PC-9 (cell line): Measurements from ENCODE around the gene C1QBP. TPM values are rescaled to one million over a fixed set of nuclear protein-coding genes. Genes with fewer than 3 reads are reported as not detected.

Source experiments
- BruUV-seq: library from RNA; stranded (reverse); fragments of 400-500 nt; replicated peaks from 2 replicates; lab custom pipeline; 2021; lab: Mats Ljungman, UMichigan
- CTCF ChIA-PET: fragments of 300-600 bp; sonication (Branson Sonifier 250); formaldehyde crosslinking; loops from one replicate; lab custom pipeline; 2022; ENCODE audit warnings: antibody characterized with exemption; lab: Charles Lee
- POLR2A ChIA-PET: fragments of 300-600 bp; sonication (Branson Sonifier 250); formaldehyde crosslinking; loops from one replicate; lab custom pipeline; 2022; ENCODE audit warnings: antibody characterized with exemption; ENCODE audit not compliant: unreplicated experiment; lab: Charles Lee
- DNase-seq, 2 experiments: peaks; one replicate each; pipeline versions ENCODE4 v3.0.0 to v3.0.0-alpha.2; 2015 to 2022; ENCODE audit warnings: mixed read lengths in 1 of 2
- H2AFZ ChIP-seq: fragments of 200-600 bp; sonication (generic); 2 replicates; pipeline ENCODE4 v1.8.1; 2017; ENCODE audit warnings: antibody characterized with exemption
- H3F3A ChIP-seq: fragments of 200-600 bp; sonication (generic); 2 replicates; pipeline ENCODE4 v1.8.1; 2017; ENCODE audit warnings: antibody characterized with exemption, mild to moderate bottlenecking, low read depth; ENCODE audit not compliant: insufficient read depth
- H3K27ac ChIP-seq: fragments of 200-600 bp; sonication (generic); 2 replicates; pipeline ENCODE4 v1.6.1; 2016; ENCODE audit warnings: mixed run types
- H3K27me3 ChIP-seq: fragments of 200-600 bp; sonication (generic); 2 replicates; pipeline ENCODE4 v1.6.1; 2016; ENCODE audit warnings: low read depth, mixed run types; ENCODE audit not compliant: insufficient read depth
- H3K36me3 ChIP-seq: fragments of 200-600 bp; sonication (generic); 2 replicates; pipeline ENCODE4 v1.6.1; 2016; ENCODE audit warnings: low read depth, mixed run types
- H3K4me1 ChIP-seq: fragments of 200-600 bp; sonication (generic); replicated peaks from 2 replicates; pipeline ENCODE4 v1.6.1; 2016; ENCODE audit warnings: mixed run types; ENCODE audit not compliant: insufficient read depth
- H3K4me2 ChIP-seq: fragments of 200-600 bp; sonication (generic); 2 replicates; pipeline ENCODE4 v1.6.1; 2017; ENCODE audit warnings: mixed run types
- H3K4me3 ChIP-seq: fragments of 200-600 bp; sonication (generic); 2 replicates; pipeline ENCODE4 v1.6.1; 2016; ENCODE audit warnings: mixed run types
- H3K79me2 ChIP-seq: fragments of 200-600 bp; sonication (generic); 2 replicates; pipeline ENCODE4 v1.6.1; 2017; ENCODE audit warnings: low read depth, mixed run types
- H3K9me2 ChIP-seq: fragments of 200-600 bp; sonication (generic); 2 replicates; pipeline ENCODE4 v1.8.1; 2017; ENCODE audit warnings: mild to moderate bottlenecking; ENCODE audit not compliant: insufficient read depth
- H3K9me3 ChIP-seq: fragments of 200-600 bp; sonication (generic); 2 replicates; pipeline ENCODE4 v1.8.1; 2016; ENCODE audit warnings: low read depth; ENCODE audit not compliant: insufficient read depth
- H4K20me1 ChIP-seq: fragments of 200-600 bp; sonication (generic); 2 replicates; pipeline ENCODE4 v1.8.1; 2017; ENCODE audit not compliant: insufficient read depth
- CTCF ChIP-seq: fragments of 200-600 bp; sonication (generic); conservative IDR thresholded peaks from 2 replicates; pipeline ENCODE4 v1.6.1; 2017; ENCODE audit warnings: mixed run types, antibody characterized with exemption, mild to moderate bottlenecking, moderate library complexity
- EZH2 ChIP-seq: fragments of 200-600 bp; sonication (generic); IDR thresholded peaks from 2 replicates; pipeline ENCODE4 v1.8.0; 2017; ENCODE audit warnings: antibody characterized with exemption, low read depth
- intact Hi-C: fragments of 100-400 bp; cut with micrococcal nuclease; formaldehyde crosslinking; loops from one replicate; pipeline ENCODE4 v1.10.0; 2022; ENCODE audit not compliant: unreplicated experiment
- total RNA-seq: library from RNA; stranded (reverse); gene quantifications from 2 replicates; pipeline ENCODE4 v1.2.3, GENCODE V29; 2021

The C1QBP gene
- total RNA-seq, 1 experiment from 2014 or later: 230 TPM

GRCh38 chr17:5413682-5414081 lies 25.3 kb downstream of the C1QBP start:
- Histone ChIP-seq H4K20me1 (peaks cover 15% of the 10 kb centered on the region), H3K79me2 (peaks cover 76% of the 10 kb centered on the region), H3K4me2 (peak overlapping the region; percentile 64), H3K9me3 (no peaks in the 10 kb centered on the region), H3F3A (peaks cover 50% of the 10 kb centered on the region), H3K27ac (peak overlapping the region; percentile 94), H2AFZ (no peak overlapping the region), H3K4me1 (peaks cover 45% of the 10 kb centered on the region), H3K27me3 (no peaks in the 10 kb centered on the region), H3K9me2 (no peaks in the 10 kb centered on the region), H3K4me3 (0 out of 2 replicates have a peak overlapping the region, but pooled peaks have one; percentile 10), H3K36me3 (peaks cover 70% of the 10 kb centered on the region)
- DNase-seq: peak in 1 of 2 experiments; percentile 94
- intact Hi-C loops: loop anchor here (10.0 kb wide), 1 partner anchor 169 kb away; no protein-coding TSS in a partner anchor
- CTCF ChIA-PET: interaction anchor here (1.4 kb wide), 1 partner anchor 26 kb away, joined by 6 read pairs; the partner anchor contains the start of gene C1QBP
- TF ChIP-seq EZH2 (no peak), CTCF (no peak)
- BruUV-seq: no TSS peak
- POLR2A ChIA-PET: interaction anchor here (0.6 kb wide), 2 partner anchors 218 to 624 kb away, joined by 5 to 12 read pairs; no protein-coding TSS in a partner anchor

GRCh38 chr17:5410594-5411272 lies 28.2 kb downstream of the C1QBP start:
- BruUV-seq: no TSS peak
- CTCF ChIA-PET: no interaction called here
- peaks cover 49% of the 10 kb centered on the region for H3K79me2 ChIP-seq

GRCh38 chr17:5408186-5408585 lies 30.8 kb downstream of the C1QBP start:
- H3K36me3 ChIP-seq: peaks cover 87% of the 10 kb centered on the region
- no peak overlapping the region for H2AFZ ChIP-seq
- DNase-seq: no peak
- peaks cover 32% of the 10 kb centered on the region for H3K79me2 ChIP-seq
- CTCF ChIA-PET: no interaction called here
- intact Hi-C loops: no loop called here
- H3K9me3 ChIP-seq: no peaks in the 10 kb centered on the region
- H3K9me2 ChIP-seq: no peaks in the 10 kb centered on the region
- peaks cover 4% of the 10 kb centered on the region for H3K4me1 ChIP-seq
- H3K4me2 ChIP-seq: no peak overlapping the region
- POLR2A ChIA-PET: no interaction called here
- TF ChIP-seq CTCF (no peak), EZH2 (no peak)
- peaks cover 30% of the 10 kb centered on the region for H4K20me1 ChIP-seq
- no peak overlapping the region for H3K27ac ChIP-seq
- no peaks in the 10 kb centered on the region for H3K27me3 ChIP-seq
- no TSS peak for BruUV-seq
- H3F3A ChIP-seq: peaks cover 9% of the 10 kb centered on the region
- H3K4me3 ChIP-seq: no peak overlapping the region

More at GRCh38 chr17:5410594-5411272, 28.2 kb downstream of the C1QBP start:
- Histone ChIP-seq H4K20me1 (peaks cover 24% of the 10 kb centered on the region), H3K36me3 (peaks cover 78% of the 10 kb centered on the region), H3K4me1 (peaks cover 23% of the 10 kb centered on the region), H3K9me3 (no peaks in the 10 kb centered on the region), H3K4me2 (no peak overlapping the region), H2AFZ (no peak overlapping the region), H3K27me3 (no peaks in the 10 kb centered on the region), H3K9me2 (no peaks in the 10 kb centered on the region), H3K4me3 (no peak overlapping the region), H3K27ac (no peak overlapping the region), H3F3A (peaks cover 33% of the 10 kb centered on the region)
- DNase-seq: no peak
- intact Hi-C loops: loop anchor here (10.0 kb wide), 1 partner anchor 166 kb away; no protein-coding TSS in a partner anchor
- no peak for TF ChIP-seq CTCF
- TF ChIP-seq EZH2: no peak
- POLR2A ChIA-PET: interaction anchor here (0.6 kb wide), 1 partner anchor 21 kb away, joined by 5 read pairs; no protein-coding TSS in a partner anchor
